HG02884 (cell line): ENCODE data around the gene C6orf120.

Experiments
- ATAC-seq: cut with Tn5 transposase; IDR thresholded peaks from one replicate; pipeline ENCODE4 v1.9.1; 2021; ENCODE audit warnings: mild to moderate bottlenecking, moderate library complexity; ENCODE audit not compliant: unreplicated experiment

The C6orf120 gene

DNA sequence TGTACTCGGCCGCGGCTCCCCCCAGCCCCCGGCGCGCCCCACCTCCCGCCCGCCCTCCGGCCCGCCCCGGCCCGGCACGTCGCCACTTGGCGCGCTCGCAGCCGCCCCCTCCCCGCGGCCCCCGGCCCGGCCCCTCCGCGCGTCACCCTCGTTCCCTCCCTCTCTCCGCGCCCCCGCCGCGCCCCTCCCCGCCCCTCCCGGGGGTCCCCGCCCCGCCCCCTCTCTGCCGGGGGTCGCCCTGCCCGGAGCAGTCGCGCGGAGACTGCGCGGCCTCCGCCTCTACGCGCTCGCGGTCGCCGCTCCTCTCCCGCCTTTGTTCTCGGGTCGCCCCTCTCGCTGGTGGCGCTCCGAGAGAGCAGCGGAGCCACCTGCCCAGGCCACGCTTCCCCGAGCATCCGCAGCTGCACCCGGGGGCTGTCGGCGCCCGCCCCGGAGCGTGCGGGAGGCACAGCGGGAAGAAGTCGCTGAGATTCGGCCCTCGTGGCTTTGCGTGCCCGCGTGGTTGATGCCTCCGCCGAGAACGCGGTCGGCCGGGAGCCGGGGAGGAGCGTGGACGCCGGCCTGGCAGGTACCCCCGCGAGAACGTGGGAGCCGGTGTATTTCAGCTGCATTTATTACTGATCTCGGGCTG is 22.7 kb downstream of the C6orf120 start, which contains the start of gene PHF10:
PHF10 (minus strand) TSS at position 7 of the 631 bp plus-strand sequence. CDS start 569 bp downstream, outside the sequence.
- peak; percentile 34 for ATAC-seq

DNA sequence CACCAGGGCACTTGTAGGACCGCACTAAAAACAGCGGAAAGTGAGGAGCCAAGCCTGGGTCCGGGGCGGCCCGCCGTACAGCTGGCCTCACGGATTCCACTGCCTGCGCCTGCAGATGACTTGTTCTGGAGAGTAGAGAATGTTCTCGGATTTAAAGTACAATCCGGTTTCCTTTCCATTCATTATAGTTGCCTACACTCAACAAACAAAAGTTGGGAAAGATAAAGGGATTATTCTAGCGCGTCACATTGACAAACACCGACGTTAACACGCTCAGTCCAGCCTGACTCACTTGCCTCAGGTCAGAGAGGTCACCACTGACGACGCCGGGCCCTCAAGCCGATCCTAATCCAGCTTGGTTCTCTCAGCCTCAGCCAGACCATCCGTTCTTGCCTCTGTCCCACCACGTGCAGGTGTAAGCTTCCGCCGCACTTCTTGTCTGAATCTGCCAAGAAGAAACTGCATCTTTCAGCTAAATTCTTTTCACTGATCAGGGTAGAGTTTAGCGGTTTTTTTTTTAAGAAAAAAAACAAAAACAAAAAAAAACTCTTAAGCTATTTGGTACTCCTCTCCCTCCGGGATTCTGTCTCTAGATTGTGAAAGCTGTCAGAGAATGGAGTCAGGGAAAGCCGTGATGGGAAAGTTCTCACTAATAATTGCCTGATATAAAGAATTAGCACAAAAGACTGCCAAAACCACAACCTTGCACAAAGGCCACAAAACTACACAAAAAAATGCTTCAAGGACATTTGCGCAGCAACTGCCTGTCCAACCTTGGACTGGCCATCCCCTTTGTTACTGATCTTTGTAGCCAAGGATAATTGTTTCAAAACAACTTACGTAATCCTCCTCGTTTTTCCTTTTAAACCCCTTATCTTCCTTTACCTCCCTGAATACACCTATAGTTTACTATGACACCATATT is 23.5 kb downstream of the C6orf120 start:
- peak; percentile 8 for ATAC-seq

DNA sequence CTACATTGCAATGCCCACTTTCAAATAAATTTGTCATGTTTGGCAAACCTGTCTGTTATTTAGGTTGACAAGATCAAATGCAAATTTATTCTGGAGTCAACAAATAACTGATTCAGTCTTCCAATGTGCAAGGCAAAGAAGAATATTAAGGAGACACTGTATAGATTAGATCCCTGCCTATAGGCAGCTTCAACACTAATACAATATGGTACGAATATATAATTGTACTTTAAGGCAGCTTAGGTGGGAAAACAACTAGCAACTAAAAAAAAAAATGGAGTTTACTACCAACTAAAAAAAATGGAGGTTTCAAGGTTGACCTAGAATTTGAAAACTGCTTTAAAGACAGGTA is 24.1 kb downstream of the C6orf120 start:
- ATAC-seq: no peak

DNA sequence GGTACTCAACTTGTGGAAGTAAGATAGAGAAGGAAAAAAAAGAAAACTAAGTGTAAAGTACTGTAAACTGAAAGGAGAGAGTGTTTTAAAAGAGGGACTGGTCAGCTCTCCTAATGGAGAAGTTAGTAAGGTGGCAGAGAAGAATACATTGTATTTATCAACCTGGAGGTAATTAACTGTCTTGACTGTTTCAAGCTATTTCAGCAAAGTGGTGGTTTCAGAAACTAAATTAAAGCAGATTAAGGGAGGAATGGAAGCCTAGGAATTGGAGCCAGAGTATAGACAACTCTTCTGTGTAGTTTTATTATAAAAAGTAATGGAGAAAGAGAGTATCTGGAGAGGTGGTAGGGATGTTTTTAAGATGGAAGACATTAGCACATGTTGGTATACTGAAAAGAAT is 25.0 kb downstream of the C6orf120 start:
- no peak for ATAC-seq

DNA sequence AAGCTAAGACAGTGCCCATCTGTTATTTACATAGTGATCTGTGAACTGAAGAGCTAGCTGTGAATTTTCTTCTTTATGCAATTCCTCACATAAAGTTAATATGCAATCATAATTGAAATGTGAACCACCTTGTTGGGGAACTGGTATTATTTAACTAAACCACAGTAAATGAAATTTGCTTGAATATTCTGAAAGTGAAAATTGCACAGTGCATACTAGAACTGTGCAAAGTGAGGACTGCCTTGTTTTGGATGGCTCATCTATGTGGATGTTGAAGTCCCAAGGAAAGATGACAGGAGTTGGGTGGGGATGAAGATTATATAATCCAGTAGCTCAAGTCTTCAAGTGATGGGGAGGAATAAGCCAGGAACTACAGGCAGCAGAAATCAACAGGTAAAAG is 28.0 kb downstream of the C6orf120 start:
- ATAC-seq: no peak

DNA sequence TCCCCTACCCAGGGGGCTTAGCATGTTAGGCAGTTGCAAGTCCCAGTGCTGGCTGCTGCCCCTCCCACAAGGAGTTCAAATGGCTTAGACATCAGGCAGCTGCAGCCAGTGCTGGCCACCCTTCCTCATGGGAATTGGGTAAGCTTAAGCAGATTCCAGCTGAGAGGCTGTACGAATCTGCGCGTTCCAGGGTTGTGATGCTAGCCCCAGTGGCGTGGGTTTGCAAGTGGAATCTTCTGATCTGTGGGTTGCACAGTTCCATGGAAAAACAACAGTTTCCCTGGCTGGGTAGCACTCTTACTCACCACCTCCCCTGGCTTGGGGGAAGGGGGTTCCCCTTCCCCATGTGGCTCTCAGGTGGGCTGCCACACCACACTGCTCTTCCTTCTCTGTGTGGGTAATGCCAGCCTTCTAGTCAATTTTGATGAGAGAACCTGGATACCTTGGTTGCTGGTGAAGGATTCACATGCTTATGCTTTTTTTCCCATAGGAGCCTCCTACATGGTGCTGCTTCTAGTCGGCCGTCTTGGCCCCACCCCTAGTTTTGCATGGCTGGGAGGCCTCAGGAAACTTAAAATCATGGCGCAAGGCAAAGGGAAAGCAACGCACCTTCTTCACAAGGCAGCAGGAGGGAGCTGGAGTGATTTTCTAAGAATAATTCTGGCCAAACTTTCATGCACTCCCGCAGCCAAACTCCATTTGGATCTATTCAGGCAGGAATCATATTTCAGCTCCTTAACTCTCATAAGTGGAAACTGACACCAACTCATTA is 36.5 kb downstream of the C6orf120 start:
- ATAC-seq: no peak

DNA sequence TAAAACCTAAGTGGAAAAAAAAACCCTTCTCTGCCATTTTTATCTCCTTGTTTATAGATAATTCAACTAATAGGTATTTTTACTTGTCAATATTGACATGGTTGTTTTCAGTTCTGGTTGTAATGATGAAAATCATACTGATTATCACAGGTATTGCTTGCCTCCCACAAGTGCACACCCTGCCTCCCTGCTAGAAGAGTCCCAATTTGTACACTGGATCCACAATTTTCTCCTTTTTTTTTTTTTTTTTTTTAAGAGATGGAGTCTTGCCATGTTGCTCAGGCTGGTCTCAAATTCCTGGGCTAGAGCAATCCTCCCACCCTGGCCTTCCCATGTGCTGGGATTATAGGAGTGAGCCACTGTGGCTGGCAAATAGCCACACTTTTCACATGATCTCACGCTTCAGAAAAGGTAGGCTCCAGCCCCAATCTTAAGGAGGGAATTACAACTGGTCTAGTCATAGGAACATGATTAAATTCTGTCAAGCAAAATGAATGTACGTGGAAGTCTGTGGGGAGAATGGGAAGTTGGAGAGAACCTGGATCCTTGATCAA is 37.1 kb downstream of the C6orf120 start:
- ATAC-seq: no peak

DNA sequence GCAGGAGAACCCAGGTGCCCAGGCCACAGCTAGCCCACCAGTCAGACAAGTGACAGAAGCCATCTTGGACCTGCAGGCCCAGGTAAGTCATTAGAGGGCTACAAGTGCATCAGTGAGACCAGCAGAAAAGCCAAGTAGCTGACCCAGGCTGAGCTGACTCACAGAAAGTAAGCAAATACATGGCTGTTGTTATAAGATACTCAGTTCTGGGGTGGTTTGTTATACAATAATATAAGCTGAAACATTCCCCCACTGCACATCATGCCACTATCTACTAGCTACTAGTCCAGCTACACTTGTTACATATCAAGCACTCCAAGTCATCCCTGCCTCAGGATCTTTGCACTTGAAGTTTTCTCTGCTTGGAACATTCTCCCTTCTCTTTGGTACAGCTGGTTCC is 39.4 kb downstream of the C6orf120 start:
- no peak for ATAC-seq

DNA sequence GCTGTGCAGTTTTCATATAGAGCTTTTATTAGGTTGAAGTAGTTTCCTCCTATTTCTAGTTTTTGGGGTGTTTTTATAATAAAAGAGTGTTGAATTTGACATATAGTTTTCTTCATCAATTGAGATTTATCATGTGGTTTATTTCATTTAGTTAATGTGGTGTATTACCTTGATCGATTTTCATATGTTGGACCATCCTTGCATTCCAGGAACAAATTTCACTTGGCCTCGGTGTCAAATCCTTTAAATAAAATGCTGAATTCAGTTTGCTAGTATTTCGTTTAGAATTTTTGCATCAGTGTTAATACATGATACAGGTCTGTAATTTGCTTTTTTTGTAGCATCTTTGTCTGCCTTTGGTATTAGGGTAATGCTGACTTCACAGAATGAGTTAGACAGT is 43.5 kb downstream of the C6orf120 start:
- ATAC-seq: no peak

DNA sequence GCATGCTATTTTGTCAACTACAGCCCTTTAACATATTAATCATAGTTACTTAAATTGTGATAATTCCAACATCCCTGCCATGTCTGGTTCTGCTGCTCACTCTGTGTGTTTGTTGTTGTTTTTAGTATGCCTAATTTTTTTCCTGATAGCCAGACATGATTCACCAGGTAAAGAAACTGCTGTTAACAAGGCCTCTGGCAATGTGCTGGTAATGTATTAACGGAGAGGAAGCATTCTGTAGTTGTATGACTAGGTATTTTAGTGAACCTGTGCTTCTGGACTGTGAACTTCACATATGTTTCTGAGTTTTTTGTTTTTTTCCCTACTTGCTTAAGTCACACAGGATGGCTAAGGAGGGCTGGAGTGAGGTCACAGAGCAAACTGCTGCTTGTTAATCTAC is 44.6 kb downstream of the C6orf120 start:
- no peak for ATAC-seq

DNA sequence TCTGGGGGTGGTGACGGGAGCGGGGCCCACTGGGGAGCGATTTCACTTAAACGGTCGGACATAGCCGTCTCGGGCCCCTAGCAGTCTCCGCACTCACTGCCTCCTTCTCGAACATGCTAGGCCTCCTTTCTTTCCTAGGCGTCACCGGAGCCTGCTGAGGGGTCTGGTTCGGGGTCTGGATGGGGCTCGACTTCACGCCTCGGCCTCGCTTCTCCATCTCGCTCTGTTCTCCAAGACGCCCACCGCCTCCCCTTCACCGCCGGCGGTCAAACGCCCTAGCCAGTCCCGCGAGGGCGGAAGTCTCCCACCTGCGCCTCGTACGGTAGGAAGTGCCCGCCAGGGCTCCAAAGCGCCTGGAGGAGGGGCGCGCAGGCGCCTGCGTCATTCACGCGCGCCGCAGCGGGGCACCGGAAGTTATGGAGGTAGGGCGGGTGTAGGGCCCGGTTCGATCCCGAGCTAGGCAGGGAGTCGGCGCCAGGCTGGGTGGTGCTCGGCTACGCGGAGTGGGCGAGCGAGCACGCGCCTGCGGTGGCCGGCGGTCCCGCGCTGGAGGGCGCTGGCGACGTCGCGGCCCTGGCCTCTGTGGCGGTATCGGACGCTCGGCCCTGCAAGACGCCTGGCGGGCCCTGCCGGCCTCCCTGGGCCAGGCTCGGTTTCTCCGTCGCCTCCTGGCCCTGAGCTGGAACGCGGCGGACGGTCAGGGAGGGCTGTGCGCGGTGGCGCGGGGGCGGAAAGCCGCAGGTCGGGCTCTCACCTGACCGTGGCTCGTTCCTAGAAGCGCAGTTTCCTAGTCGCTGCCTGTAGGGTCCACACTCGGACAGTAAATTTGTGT is 49.5 kb downstream of the C6orf120 start, which contains the start of the genes DYNLT2 and ERMARD:
DYNLT2 (minus strand) TSS at position 331 of the 832 bp plus-strand sequence; CDS start at position 217, 114 bp downstream.
ERMARD (plus strand) TSS at position 381 of the 832 bp plus-strand sequence; CDS start at position 417, 36 bp downstream.
- ATAC-seq: peak; percentile 88

DNA sequence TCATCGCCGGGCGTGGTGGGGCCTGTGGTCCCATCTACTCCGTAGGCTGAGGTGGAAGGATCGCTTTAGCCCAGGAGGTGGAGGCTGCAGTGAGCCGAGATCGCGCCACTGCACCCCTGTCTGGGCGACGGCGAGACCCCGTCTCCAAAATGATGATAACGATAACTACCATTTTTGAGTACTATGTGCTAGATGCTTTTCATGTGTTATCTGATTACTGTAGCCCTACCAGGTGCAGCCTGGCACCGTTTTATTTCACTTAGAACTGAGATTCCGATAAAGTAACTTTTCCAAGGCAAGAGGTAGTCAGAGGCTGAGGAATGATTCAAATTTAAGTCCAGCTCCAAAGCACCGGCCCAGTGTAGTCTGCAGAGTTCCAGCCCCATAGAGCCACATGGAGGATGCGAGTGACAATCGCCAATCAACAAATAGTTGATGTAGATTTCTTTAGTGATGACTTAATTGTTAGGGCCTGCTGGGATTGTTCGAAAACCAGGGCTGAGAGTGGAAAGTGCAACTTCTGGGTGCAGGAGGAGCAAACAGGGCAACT is 50.2 kb downstream of the C6orf120 start:
- no peak for ATAC-seq
